MM.1S (cell line): ENCODE measurements around the gene SENP7.

Experiments
- EZH2 ChIP-seq: fragments of 300-600 bp; sonication (generic); optimal IDR thresholded peaks from 2 replicates; pipeline ENCODE3; 2017; ENCODE audit warnings: low read depth, mild to moderate bottlenecking, antibody characterized with exemption, low read length, mixed read lengths
- TF ChIP-seq, protein P1 (sequence below): fragments of 300-600 bp; sonication (generic); IDR thresholded peaks from 2 replicates; pipeline ENCODE4 v1.5.1; 2016; ENCODE audit warnings: antibody characterized with exemption, low read length, mixed read lengths

- TF ChIP-seq, protein P1, sequence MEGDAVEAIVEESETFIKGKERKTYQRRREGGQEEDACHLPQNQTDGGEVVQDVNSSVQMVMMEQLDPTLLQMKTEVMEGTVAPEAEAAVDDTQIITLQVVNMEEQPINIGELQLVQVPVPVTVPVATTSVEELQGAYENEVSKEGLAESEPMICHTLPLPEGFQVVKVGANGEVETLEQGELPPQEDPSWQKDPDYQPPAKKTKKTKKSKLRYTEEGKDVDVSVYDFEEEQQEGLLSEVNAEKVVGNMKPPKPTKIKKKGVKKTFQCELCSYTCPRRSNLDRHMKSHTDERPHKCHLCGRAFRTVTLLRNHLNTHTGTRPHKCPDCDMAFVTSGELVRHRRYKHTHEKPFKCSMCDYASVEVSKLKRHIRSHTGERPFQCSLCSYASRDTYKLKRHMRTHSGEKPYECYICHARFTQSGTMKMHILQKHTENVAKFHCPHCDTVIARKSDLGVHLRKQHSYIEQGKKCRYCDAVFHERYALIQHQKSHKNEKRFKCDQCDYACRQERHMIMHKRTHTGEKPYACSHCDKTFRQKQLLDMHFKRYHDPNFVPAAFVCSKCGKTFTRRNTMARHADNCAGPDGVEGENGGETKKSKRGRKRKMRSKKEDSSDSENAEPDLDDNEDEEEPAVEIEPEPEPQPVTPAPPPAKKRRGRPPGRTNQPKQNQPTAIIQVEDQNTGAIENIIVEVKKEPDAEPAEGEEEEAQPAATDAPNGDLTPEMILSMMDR: no peak
- no peak for TF ChIP-seq EZH2
These were observed 12.8 kb downstream of the SENP7 start for GRCh38 chr3:101500208-101500607.
